Esophagus squamous epithelium (tissue), 5 donors: ENCODE data around the gene CILP2. TPM values are rescaled to one million over a fixed set of nuclear protein-coding genes. Genes with fewer than 3 reads are reported as not detected.

Source experiments
- DNase-seq: peaks from one replicate; lab custom pipeline; 2025; lab: John Stamatoyannopoulos, UW
- H3K27ac ChIP-seq, 4 donors: fragments of 200-600 bp; sonication (generic); one replicate each; pipeline ENCODE4 v1.5.1; 2016 to 2019; ENCODE audit warnings: mild to moderate bottlenecking in 1 of 4
- H3K27me3 ChIP-seq, 4 donors: fragments of 200-600 bp; sonication (generic); 1 replicate in 3 of 4; 2 replicates in 1 of 4; pipeline versions ENCODE4 v1.5.1 to v1.6.0; 2017 to 2021; ENCODE audit warnings: antibody characterized with exemption in 1 of 4
- H3K36me3 ChIP-seq, 3 donors: fragments of 200-600 bp; sonication (generic); one replicate each; pipeline ENCODE4 v1.5.1; 2016 to 2019
- H3K4me1 ChIP-seq, 3 donors: fragments of 200-600 bp; sonication (generic); one replicate each; pipeline ENCODE4 v1.5.1; 2017 to 2019
- H3K4me3 ChIP-seq, 4 donors: fragments of 200-600 bp; sonication (generic); 1 replicate in 3 of 4; 2 replicates in 1 of 4; pipeline ENCODE4 v1.5.1; 2016 to 2019; ENCODE audit warnings: mild to moderate bottlenecking in 2 of 4, moderate library complexity in 1 of 4
- H3K9me3 ChIP-seq, 3 donors: fragments of 200-600 bp; sonication (generic); one replicate each; pipeline ENCODE4 v1.5.1; 2016 to 2019
- POLR2A ChIP-seq, 4 donors: fragments of 450-650 bp; IDR thresholded peaks; one replicate each; pipeline ENCODE4 v1.6.1; 2017; ENCODE audit warnings: antibody characterized with exemption in 4 of 4, mild to moderate bottlenecking in 4 of 4, moderate library complexity in 3 of 4
- WGBS, 2 donors: methylation state at CpG; one replicate each; pipeline ENCODE4 v1.1.5; 2018; 5-methylcytosine and 5-hydroxymethylcytosine counted together
- intact Hi-C: fragments of 100-400 bp; cut with DNase I; formaldehyde crosslinking; loops from one replicate; pipeline ENCODE4 v1.15.0; 2022
- total RNA-seq, 4 donors: library from RNA; depleted of rRNA; stranded (reverse); fragments of >200 nt; gene quantifications; one replicate each; pipeline ENCODE4 v1.1.0, GENCODE V29; 2016
- TF ChIP-seq, protein P1 (sequence below), 6 experiments: fragments of 450-650 bp in 4 of 6; fragments of 200-600 bp in 2 of 6; sonication (generic) in 2 of 6; IDR thresholded peaks; one replicate each; pipeline ENCODE4 v1.5.1; 2016 to 2019; ENCODE audit warnings: antibody characterized with exemption in 6 of 6, mild to moderate bottlenecking in 4 of 6, moderate library complexity in 4 of 6
- donor health status: DM: yes; HTN: yes; CAD: no.

CILP2 gene
- total RNA-seq, 4 donors from 2014 or later, result under 0.01 TPM; not detected in 3

DNA sequence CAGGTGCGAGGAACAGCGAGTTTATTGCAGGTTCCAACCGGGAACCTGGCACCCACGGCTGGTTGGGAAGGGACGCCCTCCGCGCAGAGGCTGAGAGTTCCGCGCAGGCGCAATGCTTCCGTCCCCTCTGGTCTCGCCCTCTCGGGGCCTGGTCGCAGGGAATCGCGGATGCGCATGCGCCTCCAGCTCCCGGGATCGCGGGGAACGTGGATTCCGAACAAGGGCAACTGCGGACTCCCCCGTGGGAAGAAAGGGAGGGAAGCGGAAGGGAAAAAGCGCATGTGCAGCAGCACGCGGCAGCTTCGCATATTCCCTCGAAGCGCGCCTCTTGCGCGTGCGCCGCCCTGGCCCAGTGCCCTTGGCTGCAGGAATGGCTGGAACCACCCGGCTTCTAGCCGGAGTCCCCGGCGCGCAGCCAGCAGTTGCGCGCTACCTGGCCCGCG is 23.8 kb upstream of the CILP2 start:
- Histone ChIP-seq H3K36me3 (peaks cover 0 to 3% (median 2%) of the 10 kb centered on the region in 3 donors), H3K4me1 (peaks cover 18 to 57% (median 28%) of the 10 kb centered on the region in 3 donors), H3K27ac (peak overlapping the region in 1 of 4 donors; percentile 44), H3K4me3 (peak overlapping the region in 3 of 4 donors; percentile 18 to 49 (median 20)), H3K27me3 (no peaks in the 10 kb centered on the region), H3K9me3 (no peaks in the 10 kb centered on the region)
- no peak for TF ChIP-seq POLR2A (IDR thresholded peaks at IDR 0.05)
- TF ChIP-seq, protein P1, sequence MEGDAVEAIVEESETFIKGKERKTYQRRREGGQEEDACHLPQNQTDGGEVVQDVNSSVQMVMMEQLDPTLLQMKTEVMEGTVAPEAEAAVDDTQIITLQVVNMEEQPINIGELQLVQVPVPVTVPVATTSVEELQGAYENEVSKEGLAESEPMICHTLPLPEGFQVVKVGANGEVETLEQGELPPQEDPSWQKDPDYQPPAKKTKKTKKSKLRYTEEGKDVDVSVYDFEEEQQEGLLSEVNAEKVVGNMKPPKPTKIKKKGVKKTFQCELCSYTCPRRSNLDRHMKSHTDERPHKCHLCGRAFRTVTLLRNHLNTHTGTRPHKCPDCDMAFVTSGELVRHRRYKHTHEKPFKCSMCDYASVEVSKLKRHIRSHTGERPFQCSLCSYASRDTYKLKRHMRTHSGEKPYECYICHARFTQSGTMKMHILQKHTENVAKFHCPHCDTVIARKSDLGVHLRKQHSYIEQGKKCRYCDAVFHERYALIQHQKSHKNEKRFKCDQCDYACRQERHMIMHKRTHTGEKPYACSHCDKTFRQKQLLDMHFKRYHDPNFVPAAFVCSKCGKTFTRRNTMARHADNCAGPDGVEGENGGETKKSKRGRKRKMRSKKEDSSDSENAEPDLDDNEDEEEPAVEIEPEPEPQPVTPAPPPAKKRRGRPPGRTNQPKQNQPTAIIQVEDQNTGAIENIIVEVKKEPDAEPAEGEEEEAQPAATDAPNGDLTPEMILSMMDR (IDR thresholded peaks at IDR 0.05), result no peak
- 46 to 51% methylated on average over 14 to 16 of the region's 46 CpGs for WGBS, 2 donors
- intact Hi-C loops, result no loop called here
- DNase-seq, result no peak

DNA sequence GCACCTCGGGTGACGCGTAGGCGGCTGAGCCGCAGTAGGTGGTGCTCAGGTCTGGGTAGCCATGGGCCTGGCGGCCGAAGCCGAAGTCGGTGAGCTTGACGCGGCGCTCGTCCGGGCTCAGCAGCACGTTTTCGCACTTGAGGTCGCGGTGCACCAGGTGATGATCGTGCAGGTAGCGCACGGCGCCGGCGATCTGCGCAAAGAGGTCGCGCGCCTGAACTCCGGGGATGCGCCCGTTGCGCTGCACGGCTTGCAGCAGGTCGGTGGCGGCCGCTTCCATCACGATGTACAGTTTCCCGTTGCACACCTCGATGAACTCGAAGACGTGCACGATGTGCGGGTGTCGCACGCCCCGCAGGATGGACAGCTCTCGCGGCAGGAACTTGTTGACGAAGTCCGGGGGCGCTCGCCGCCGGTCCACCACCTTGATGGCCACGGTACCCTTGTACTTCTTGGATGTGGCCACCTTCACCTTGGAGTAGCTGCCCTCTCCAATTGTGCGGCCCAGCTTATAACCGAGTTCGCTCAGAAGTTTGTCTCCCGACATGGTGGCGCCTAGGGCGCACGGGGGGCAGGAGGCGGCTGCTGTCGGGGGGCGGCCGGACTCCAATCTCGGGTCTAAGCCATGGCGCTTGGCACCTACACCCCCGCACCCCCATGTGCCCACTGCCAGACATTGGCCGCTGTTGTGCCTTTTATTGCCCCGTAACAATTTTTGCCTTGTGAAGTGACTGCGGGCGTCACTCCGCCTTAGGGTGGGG is 23.0 kb upstream of the CILP2 start, which contains the start of gene TSSK6:
TSSK6 (minus strand) TSS at position 668 of the 761 bp plus-strand sequence; CDS start at position 547, 121 bp downstream.
- Histone ChIP-seq H3K36me3 (peaks cover 0 to 11% (median 11%) of the 10 kb centered on the region in 3 donors), H3K27ac (peak within 1 kb of the TSS; percentile 88 to 93 (median 90)), H3K9me3 (no peaks in the 10 kb centered on the region), H3K4me3 (peak within 1 kb of the TSS; percentile 67 to 88 (median 82)), H3K27me3 (no peaks in the 10 kb centered on the region), H3K4me1 (peaks cover 18 to 62% (median 28%) of the 10 kb centered on the region in 3 donors)
- no peak for TF ChIP-seq POLR2A (IDR thresholded peaks at IDR 0.05)
- no peak for DNase-seq
- WGBS, 2 donors, result 85 to 86% methylated on average over 35 to 47 of the region's 74 CpGs
- intact Hi-C loops, result no loop called here

DNA sequence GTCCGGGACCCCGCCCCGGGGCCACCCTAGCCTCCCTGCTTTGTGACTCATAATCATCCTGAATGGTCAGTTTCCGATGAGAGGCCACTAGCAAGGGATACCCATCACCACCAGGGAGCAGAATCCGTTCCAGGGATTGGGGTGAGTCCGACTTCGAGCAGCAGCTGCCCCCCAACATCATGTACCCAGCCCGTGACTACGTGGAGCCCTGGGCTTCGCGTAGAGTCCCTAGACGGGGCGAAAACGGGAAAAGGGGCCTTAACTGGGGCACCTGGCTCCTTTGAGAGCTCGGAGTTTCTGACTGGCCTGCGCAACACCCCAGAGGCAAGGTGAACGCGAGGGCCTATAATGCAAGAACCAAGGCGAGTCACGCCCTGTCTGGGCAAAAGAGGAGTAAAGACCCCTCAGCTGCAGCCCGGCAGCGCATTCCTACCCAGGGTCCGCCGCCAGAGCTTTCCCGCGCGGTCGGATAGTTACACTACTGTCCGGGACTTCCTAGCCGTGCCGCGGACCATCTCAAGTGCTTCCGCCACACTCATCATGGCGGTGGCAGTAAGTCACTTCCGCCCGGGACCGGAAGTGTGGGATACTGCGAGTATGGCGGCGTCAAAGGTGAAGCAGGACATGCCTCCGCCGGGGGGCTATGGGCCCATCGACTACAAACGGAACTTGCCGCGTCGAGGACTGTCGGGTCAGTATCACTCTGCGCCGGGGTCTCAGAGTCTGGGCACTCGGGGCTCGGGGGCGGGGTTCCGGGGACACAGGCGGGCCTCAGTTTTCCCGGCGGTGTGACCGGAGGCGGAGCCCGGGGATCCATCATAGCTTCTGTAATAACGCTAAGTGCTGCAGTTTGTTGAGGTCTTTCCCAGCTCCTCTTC is 22.2 kb upstream of the CILP2 start, which contains the start of gene NDUFA13:
NDUFA13 (plus strand) TSS at position 584 of the 878 bp plus-strand sequence; CDS start at position 598, 14 bp downstream.
- intact Hi-C loops, result no loop called here
- H3K4me1 ChIP-seq, result peaks cover 18 to 58% (median 28%) of the 10 kb centered on the region in 3 donors
- peaks cover 0 to 20% (median 13%) of the 10 kb centered on the region in 3 donors for H3K36me3 ChIP-seq
- TF ChIP-seq, protein P1 (IDR thresholded peaks at IDR 0.05), result peak in 2 of 6 experiments; percentile 3 to 20
- peak in 3 of 4 donors; percentile 9 to 69 (median 44) for TF ChIP-seq POLR2A (IDR thresholded peaks at IDR 0.05)
- peak within 1 kb of the TSS; percentile 67 to 88 (median 82) for H3K4me3 ChIP-seq
- no peaks in the 10 kb centered on the region for H3K9me3 ChIP-seq
- WGBS, 2 donors, result 6% methylated on average over 32 to 34 of the region's 61 CpGs
- no peaks in the 10 kb centered on the region for H3K27me3 ChIP-seq
- H3K27ac ChIP-seq, result peak within 1 kb of the TSS; percentile 88 to 93 (median 90)
- DNase-seq, result peak; percentile 54

DNA sequence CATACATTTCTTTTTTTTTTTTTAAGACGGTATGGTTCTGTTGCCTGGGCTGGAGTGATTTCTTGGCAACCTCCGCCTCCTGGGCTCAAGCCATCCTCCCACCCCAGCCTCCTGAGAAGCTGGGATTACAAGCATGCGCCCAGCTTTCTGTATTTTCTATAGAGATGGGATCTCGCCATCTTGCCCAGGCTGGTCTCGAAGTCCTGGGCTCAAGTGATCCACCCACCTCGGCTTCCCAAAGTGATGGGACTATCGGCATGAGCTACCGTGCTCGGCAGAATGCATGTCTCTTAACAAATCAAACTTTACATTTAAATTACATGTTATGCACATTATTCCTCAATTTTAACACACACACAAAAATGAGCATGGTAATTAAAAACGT is 20.8 kb upstream of the CILP2 start:
- 65 to 69% methylated on average over 10 of the region's 10 CpGs for WGBS, 2 donors
- H3K4me3 ChIP-seq, result peak overlapping the region; percentile 67 to 88 (median 82)
- no peaks in the 10 kb centered on the region for H3K9me3 ChIP-seq
- no peak for DNase-seq
- H3K27me3 ChIP-seq, result no peaks in the 10 kb centered on the region
- peaks cover 0 to 23% (median 13%) of the 10 kb centered on the region in 3 donors for H3K36me3 ChIP-seq
- peaks cover 18 to 53% (median 28%) of the 10 kb centered on the region in 3 donors for H3K4me1 ChIP-seq
- TF ChIP-seq, protein P1 (IDR thresholded peaks at IDR 0.05), result no peak
- no peak for TF ChIP-seq POLR2A (IDR thresholded peaks at IDR 0.05)
- H3K27ac ChIP-seq, result no peak overlapping the region
- intact Hi-C loops, result no loop called here

DNA sequence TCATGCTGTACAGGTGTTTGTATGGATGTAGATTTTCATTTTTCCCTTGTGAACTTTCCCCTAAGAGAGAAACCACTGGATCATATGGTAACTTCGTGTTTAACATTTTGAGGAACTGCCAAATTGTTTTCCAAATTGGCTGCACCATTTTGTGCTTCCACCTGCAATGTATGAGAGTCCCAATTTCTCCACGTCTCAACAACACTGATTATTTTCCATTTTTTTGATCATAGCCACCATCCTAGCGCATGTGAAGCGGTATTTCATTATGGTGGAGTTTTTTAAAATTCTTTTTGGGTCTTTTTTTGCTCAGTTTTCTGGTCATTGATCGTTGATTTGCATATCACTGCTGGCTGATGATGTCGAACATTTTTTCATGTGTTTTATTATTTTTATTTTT is 17.1 kb upstream of the CILP2 start:
- no peak overlapping the region for H3K4me3 ChIP-seq
- no peak for TF ChIP-seq POLR2A (IDR thresholded peaks at IDR 0.05)
- TF ChIP-seq, protein P1 (IDR thresholded peaks at IDR 0.05), result no peak
- no peaks in the 10 kb centered on the region for H3K27me3 ChIP-seq
- peaks cover 12 to 31% (median 18%) of the 10 kb centered on the region in 3 donors for H3K4me1 ChIP-seq
- H3K9me3 ChIP-seq, result no peaks in the 10 kb centered on the region
- no peak for DNase-seq
- 81 to 84% methylated on average over 6 of the region's 6 CpGs for WGBS, 2 donors
- intact Hi-C loops, result no loop called here
- H3K27ac ChIP-seq, result no peak overlapping the region
- peaks cover 0 to 50% (median 19%) of the 10 kb centered on the region in 3 donors for H3K36me3 ChIP-seq
